Heart left ventricle (tissue), 13 donors: Measurements from ENCODE around the gene ZGPAT.

Experiments used
- CTCF ChIP-seq, 12 donors: fragments of 200-600 bp; sonication (generic) in 4 of 12; IDR thresholded peaks; one replicate each; pipeline versions ENCODE4 v1.5.0 to v1.8.0; 2018 to 2022; ENCODE audit warnings: antibody characterized with exemption in 12 of 12, mild to moderate bottlenecking in 5 of 12
- POLR2A ChIP-seq, 2 donors: fragments of 450-650 bp; IDR thresholded peaks; one replicate each; pipeline ENCODE4 v1.6.1; 2017; ENCODE audit warnings: antibody characterized with exemption in 2 of 2, mild to moderate bottlenecking in 2 of 2, moderate library complexity in 2 of 2
- donor health status: ischemic (EF 13 %, LVEDD 7.1; RV severe dilation, severe dysfunction).
- donor health status: DM: no; HTN: yes; CAD: no.
- donor health status: DM: no; HTN: no; CAD: no.
- donor health status: ischemic (EF 25% LVEDD 6.9; RV normal size, moderate dysfunction).
- donor health status: ischemic (EF 25% LVEDD 5.7; RV mildly dilated, moderate dysfunction).
- donor health status: ischemic (EF 35%, LVEDD 5.7; RV mildly dilated, moderate dysfunction).
- donor health status: nonischemic (EF 11% LVEDD 7.7; RV severe dilation, severe dysfunction).
- donor health status: DM: yes; HTN: yes; CAD: no.
- donor health status: PGD.
- donor health status: ischemic (EF 29% LVEDD 5.4; RV normal size, mild dysfunction).
- donor health status: nonischemic (EF 23%, LVEDD 6.1; RV moderate dilation, normal function).

DNA sequence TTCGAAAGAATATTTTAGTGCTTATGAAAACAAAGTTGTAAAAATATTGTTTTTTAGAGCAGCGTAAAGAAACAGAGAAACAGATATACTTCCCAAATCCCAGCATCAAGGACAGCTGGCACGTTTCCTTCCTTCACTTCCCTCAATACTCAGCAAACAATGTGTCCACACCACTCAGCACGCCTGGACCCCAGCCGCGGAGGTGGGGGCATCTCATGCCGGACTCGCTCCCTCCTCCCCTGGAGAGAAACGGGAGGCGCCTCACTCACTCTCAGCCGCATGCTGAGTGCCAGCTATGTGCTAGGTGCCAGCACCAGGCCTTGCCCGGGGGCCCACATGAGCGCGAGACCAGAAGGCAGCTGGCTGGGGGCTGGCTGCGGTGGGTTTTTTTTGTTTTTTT is 66.5 kb downstream of the ZGPAT start:
- TF ChIP-seq CTCF (IDR thresholded peaks at IDR 0.05) = no peak
- no peak for TF ChIP-seq POLR2A (IDR thresholded peaks at IDR 0.05)
